ENCODE data around the gene CFDP1.
"Not testable (repeated sequence)": the region's sequence is repeated elsewhere in the genome, so short reads cannot be mapped to it uniquely, and the experiment has no call there.

Gene CFDP1

DNA sequence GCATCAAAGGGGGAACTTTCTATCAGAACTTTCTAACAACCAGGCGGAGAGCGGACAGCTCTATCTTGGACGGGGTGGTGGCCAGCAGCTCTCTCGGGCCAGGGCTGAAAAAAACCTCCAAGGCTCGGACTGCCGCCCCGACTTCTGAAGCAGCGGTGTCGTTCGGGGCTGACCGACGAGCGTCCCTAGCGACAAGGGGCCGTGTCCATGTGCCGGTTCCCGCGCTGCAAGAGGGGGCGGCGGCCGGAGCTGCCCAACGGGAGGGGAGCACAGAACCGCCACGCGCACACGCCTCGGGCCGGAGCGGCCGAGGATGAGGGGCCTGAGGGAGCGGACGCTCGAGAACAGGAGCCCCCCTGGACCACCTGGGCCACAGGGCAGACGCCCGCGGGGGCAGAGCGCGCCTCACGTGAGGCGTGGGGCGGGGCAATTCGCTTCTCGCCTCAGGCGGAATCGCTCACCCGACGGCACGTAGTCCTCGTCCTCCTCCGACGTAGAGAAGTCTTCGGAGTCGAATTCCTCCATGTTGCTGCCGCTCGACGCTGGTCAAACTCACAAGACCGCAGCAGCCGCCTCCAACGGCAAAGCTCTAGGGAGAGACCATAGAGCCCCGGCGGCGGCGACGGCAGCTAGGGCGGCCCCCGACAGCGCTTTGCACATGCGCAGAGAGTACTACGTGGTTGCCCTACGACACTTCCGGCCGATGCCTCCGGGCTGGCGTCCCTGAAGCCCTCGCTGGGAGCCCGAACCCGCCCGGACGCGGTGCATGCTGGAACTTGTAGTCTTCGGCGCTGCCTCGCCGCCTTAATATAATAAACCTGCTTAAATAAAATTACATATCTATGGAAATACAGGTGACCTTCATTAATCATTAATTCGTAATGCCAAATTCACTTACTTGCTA lies at the start of gene CFDP1:
Gene CFDP1 (minus strand): TSS at position 676 of the 904 bp plus-strand sequence. CDS start 151 bp downstream, at position 525.
- peak; percentile 69 for DNase-seq

DNA sequence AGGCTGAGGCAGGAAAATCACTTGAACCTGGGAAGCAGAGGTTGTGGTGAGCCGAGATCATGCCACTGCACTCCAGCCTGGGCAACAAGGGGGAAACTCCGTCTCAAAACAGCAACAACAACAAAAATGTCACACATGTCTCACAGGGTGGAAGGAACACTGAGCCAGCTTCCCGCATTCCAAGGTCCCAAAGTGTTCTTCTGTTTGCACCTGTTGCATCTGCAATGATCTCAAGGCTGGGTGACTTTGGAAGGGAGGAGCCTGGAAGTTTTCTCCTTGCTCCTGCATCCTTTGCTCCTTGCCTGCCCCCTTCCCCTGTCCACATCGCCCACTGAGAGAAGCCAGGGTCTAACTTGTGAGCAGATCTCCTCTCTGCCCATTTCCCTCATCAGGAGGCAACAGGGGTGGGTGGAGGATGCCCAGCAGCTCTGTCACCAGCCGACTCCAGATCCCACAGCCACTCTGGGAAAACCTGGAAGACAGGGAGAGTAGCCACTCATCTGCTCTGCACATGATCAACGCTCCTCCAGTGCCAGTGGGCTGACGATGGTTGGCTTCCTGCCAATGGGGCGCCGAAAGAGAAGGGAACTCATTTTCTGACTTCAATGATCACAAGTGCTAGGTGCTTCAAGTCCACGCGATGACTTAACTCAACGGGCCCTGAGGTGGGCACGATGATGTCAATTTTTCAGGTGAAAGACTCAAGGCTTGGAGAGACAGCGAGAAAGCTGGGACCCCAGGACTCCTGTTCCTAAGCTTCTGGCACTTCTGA lies 49.3 kb upstream of the CFDP1 start:
- DNase-seq, result no peak

DNA sequence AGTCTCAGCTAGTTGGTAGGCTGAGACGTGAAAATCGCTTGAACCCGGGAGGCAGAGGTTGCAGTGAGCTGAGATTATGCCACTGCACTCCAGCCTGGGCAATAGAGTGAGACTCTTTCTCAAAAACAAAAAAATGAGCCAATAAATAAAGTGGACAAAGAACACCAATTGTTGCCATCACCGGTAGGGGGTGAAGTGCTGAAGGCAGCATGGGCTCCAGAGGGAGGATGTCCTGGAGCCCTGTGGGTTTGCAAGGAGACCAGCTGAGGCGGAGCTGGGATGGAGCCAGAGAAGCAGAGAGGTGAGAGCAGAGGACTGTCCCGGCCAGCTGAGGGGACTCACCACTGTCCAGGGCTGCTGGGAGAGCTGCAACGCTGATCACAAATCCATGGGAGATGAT lies 48.2 kb upstream of the CFDP1 start:
- no peak for DNase-seq

DNA sequence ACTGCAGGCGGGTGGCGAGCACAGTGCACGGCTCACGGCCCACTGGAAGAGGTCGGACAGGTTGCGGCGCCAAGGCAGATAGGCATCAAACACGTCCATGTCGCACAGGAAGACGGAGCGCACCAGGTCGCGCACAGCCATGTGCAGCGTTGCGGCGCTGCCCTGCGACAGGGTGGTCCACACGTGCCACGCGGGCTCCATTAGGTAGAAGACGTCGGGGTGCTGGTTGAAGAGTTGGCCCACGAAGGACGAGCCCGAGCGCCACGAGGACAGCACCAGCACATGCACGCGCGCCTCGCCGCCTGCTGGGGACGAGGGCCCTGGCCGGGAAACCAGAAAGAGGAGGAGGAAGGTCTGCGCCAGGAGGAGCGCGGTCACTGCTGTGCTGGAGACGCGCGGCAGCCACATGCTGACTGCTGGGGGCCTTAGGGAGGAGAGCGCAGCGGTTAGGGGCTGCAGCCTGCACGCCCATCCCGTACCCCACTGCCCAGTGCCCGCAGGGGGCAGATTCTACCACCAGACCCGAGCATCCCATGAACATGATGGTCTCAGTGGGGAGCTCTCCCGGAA lies 46.2 kb upstream of the CFDP1 start:
- no peak for DNase-seq

DNA sequence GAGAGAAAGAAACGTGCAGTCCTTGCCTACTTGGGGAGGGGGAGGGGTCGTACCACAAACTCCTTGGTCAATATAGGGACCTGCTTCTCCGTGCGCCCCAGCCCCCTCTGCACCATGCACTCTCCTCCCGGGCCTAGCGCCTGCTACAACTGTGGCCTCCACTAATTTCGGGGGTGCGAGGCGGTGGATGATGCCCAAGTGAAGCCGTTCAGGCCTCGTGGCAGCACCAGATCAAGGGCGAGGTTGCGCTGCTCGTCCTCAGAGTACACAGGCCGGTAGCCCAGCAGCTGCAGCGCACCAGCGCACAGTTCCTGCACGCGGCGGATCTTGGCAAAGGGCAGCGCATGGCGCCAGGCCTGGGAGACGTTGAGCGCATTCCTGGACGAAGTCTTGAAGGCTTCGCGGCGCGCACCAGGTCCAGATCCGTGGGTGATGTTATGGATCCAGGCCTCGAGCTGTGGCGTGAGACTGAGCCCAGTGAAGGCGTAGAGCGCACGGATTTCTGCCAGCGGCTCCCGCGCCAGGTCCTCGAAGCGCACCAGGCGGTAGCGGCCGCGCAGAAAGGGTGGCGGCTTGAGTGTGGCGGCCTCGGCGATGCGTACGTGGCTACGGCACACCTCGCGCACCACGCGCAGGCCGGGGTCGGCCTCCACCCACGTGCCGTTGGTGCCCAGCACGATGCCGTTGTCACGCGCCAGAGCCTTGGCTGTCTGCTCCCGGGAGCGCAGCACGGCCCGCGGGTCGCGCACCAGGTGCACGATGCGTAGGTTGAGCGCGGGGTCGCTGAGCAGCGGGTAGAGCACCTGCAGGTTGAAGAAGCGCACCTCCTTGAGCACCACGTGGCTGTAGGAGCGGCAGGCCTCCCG lies 45.4 kb upstream of the CFDP1 start:
- no peak for DNase-seq

DNA sequence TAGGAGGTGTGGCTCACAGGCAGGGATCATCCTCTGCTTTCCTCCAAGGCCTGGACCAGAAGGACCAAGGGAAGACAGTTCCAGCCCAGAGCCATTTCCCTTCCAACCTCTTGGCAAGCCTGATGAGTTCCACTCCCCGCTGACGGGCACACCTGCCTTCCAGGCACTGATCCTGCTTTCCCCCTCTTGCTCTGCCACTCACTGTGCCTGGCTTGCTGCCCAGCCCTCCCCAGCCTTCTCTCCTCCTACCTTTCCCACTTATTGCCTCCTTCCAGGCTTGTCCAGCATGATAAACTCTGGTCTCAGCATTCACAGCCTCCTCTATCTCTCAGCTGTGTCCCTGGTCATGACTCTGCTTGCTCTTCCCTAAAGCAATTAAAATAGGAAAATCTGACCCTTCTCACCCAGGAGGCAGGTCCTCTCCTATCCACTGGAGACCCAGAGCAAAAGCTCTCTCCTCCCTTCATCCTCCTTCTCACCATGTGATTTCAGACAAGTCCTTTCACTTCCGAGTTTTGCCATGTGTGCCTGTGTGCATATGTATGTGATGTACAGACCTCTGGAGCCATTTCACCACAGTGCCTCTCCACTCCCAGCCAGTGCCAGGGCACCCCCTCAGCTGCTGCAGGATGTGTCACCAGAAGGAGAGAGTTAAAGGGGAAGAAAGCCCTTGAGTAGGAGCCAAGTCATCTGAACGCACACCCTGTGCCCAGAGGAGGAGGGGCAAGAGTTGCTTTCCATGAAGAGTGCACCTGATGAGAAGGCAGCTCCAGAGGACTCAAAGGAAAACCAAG lies 44.6 kb upstream of the CFDP1 start:
- DNase-seq, result no peak

DNA sequence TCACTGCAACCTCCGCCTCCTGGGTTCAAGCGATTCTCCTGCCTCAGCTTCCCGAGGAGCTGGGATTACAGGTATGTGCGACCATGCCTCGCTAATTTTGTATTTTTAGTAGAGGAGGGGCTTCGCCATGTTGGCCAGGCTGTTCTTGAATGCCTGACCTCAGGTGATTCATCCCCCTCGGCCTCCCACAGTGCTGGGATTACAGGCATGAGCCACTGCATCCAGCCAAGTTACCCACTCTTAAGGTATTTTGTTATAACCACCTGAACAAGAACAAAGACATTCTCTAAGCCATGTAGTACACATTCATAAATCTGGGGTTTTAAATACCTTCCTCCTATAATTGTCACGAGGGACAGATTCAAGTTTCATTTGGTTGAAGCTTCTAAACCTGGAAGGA lies 43.5 kb upstream of the CFDP1 start:
- DNase-seq, result no peak

DNA sequence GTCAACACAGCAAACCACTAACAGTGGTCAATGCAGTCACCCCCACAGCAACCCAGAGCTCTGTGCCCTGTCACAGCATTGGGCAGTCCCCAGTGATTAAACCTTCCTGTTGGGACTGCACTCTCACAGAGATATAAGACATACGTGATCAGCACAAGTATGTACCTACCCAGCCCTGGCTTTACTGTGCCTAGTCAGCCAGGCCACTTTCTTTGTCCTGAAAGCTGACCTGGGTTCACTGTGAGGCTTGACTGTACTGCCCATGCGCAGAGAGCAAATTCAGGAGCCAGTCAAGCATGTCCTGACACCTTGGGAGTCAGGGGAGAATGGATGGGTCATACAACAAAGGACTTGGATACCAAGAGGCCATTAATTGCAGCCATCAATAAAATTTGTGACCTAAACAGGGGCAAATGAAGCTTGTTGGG lies 42.1 kb upstream of the CFDP1 start:
- DNase-seq, result no peak

DNA sequence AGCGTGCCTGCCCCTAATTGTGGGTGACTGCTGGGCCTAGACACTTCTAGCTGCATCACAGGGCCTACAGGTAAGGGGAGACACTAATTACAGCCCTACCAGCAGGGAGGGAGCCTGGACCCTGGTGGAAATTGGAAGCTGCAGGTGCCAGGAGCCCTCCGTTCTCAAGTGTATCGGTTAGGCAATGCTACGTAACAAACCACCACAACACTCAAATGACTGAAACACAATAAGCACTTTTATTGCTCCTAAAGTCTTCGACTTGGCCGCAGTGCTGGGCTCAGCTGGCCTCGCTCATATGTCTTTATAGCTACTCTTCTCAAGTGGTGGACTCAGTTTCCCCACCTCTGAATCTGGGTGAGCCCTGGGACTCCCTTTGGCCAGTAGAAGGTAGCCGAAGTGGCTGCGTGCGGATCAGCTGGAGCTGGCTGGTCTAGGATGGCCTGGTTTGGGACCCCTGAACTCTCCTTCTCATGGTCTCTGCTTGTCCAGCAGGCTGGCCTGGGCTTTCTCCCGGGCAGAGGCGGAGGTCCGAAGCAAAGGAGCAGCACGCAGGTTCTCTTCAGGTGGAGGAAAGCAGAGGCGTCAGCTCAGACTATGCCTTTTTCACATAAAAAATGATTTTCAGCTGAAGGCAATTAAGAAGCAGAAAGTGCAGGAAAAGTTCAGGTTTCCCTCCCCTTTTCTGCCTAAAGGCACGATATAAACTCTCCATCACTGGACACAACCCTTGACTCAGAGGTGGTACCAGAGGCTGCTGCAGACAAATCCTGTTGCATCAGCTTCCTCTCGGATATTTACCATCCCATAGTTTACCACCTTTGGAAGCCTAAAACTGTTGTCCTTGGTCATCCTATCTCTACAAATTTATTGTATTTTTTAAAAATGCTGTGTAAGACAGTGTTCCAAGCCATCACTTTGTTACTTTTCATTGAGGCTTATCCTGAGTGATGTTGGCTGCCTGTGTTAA lies 39.9 kb upstream of the CFDP1 start:
- no peak for DNase-seq

DNA sequence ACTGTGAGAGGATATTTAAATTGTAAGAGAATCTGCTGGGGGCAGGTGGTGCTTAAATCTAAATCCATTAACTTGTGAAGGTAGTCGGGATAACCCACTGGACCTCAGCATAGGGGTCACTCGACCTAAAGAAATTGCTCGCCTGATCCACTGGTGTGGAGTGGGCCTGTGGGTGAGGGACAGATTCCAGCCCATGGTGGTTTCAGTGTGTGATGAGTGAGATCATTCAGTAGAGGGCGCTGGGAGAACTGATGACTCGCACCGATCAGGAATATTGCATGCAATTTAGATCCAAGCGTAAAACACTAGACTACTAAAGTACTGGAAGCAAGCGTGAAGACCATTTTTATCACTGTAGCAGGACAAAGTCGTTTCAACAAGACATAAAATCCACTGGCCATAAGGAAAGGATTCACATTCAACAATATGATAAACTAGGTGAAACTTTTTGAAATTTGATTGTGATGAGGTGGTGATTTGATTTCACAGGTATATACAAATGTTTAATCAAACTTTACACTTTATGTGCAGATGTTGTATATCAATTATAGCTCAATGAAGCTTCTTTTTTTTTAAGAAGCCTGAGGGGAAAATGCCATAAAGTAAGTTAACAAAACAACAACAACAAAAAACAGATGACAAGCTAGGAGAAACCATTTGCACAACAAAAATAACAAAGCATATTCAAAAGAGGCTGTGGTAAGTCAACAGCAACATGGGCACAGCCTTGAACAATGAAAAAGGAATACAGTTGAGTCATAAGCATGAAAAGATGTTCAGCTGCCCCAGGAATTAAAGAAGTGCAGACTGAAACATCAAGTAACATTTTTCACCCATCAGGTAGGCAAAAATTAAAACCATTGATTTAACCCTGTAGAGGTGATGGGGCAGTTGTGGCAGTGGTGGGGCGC lies 38.7 kb upstream of the CFDP1 start:
- no peak for DNase-seq

DNA sequence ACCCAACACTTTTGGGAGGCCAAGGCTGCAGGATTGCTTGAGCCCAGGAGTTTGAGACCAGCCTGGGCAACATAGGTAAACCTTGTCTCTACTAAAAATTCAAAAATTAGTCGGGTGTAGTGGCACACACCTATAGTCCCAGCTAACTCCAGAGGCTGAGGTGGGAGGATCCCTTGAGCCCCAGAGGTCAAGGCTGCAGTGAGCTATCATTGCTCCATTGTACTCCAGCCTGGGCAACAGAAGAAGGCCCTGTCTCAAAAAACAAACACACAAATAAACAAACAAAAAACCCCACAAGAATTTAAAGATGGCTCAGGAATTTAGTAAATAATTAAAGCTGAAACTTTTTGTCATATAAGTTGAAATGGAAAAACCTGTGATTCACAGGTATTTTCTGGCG lies 33.5 kb upstream of the CFDP1 start:
- no peak for DNase-seq

DNA sequence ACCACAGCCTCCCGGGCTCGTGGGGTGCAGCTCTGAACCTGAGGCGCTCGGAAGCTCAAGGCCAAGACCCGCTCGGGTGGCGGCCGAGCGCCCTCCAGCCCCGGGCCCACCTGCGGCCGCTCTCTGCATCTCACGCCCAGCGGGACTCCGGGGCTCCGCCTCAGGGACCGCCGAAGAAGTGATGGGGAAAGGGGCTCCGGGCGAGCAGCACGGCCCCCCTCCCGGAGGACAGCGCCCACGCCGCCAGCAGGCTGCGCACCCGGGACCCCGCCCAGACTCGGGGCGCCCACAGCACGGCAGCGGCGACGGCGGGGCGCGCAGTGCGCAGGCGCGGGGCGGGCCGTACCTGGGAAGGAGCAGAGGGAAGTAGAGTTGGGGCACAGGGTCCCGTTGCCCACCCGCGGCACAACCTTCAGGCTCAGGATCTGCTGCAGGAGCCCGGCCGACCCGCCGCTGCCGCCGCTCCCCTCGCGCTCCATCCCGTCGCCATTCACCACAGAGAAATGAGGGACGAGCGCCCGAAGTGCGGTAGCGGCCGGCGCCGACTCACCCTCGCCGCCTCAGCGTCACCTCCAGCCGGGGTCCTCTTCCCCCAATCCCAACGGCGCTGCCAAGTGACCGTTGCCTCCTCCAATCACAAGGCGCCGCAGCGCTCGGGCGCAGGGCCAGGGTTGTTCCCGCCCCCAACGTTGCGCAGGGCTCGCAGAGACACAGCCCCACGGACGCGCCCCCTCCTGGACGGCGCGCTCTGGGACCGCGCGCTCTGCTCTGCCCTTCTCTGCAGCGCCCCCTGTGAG lies 31.0 kb upstream of the CFDP1 start, which contains the start of gene TMEM170A:
Gene TMEM170A (minus strand): TSS at position 568 of the 797 bp plus-strand sequence. CDS start 89 bp downstream, at position 479.
- peak; percentile 86 for DNase-seq

DNA sequence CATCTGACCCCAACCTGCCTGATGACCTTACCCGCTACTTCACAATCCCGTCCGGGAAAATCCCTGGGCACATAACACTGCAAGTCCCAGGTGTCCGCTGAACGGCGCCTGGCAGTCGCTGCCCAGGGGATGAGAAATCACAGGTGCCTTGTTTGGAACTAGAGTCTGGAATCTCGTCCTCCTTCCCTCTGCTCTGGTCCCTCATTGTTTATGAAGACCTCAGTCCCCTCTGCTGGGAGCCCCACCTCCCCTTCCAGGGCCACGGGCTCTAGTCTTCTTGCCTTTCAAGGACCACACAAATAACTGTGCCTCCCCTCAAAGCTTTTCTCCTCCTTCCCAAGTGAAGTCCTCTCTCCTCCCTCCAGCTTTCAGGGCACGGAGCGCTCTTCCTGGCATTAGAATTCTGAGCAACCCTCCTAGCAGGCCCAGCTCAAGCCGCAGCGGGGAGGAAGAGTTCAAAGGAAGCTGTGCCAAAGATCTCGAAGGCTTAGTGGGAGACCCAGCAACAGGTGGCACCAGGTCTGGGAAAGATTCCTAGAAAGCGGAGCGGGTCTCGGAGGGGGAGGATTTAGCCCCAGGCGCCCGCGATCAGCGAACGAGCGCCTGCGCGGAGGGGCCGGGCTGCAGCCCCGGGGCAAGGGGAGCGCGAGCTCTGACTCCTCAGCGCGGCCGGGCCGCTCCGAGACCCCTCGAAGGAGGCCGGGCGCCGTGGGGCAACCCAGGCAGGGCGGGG lies 30.3 kb upstream of the CFDP1 start:
- DNase-seq, result not testable (repeated sequence)

DNA sequence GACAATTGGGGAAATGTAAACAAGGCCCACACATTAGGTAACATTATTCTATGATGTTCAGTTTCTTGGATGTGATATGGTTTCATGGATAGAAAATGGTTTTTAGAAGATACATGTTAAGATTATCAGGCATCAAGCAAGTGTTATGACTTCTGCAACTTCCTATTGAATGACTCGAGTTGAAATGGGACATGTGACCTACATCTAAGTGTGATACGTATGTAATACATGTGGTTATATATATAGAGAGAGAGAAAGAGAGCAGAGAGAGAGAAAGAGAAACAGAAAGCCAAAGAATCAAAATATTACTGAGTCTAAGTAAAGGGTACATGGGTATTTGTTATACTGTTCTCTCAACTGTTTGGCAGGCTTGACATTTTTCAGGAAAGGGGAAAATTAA lies 29.5 kb upstream of the CFDP1 start:
- DNase-seq, result no peak

DNA sequence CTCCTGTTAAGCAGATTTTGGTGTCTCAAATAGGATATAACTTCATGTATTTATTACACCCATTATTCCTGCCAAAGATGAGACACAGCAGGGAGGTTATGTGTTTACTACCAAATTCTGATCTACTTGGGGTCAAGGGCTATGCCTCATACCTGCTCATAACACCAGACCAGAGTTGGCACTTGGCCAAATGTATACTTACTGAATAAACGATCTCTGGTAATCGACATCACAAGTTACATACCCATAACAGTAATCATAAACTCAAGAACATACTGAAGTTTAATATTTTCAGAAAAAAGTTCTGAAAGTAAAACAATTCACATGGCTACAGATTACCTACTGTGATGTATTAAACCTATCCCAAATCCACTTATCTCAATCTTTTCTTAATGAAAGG lies 28.3 kb upstream of the CFDP1 start:
- no peak for DNase-seq

DNA sequence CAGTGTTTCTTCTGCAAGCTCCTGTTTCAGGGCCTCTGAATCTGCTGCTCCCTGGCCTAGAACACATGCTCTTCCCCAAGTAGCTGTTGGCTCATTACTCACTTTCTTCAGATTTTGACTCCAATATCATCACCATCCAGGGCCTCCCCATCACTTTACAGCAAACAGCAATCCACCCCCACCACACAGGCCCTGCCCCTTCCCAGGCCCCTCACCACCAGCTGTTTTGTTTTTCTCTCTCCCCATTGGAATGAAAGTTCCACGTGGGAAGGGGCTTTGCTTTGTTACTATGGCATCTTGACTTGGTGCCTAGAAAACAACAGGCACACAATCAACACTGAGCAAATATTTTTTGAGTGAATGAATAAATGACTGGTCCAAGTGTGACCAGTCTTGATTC lies 27.1 kb upstream of the CFDP1 start:
- DNase-seq, result no peak

DNA sequence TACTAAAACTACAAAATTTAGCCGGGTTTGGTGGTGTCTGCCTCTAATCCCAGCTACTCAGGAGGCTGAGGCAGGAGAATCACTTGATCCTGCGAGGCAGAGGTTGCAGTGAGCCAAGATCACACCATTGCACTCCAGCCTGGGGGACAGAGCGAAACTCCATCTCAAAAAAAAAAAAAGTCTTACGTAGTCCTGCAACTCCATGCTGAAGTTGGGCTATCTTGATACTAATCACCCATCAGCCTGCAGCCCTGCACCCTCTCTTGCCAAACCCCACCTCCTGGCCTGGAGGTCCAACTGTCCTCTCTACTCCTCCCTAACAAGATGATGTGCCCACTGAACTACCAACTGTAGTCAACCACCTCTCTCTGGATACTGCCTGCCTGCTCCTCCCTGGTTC lies 26.4 kb upstream of the CFDP1 start:
- no peak for DNase-seq

DNA sequence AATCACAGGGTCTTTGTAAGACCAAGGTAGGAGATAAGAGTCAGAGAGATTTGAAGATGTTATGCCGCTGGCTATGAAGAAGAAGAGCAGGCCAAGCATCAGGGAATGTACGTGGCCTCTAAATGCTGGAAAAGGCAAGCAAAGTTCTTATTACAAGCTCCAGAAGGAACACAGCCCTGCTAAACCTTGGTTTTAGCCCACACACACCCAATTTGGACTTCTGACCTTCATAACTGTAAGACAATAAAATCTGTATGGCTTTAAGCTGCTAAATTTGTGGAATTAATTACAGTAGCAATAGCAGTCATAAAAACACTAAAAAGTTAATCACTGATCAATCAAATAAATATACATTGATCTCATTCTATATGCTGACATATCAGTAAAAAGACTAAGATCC lies 25.1 kb upstream of the CFDP1 start:
- no peak for DNase-seq

Data from NCI-H510A (cell line).